Measurements from ENCODE around the gene CSH2.
A peak's percentile ranks its signal among the peaks of the same experiment; 100 is the strongest.

DNA sequence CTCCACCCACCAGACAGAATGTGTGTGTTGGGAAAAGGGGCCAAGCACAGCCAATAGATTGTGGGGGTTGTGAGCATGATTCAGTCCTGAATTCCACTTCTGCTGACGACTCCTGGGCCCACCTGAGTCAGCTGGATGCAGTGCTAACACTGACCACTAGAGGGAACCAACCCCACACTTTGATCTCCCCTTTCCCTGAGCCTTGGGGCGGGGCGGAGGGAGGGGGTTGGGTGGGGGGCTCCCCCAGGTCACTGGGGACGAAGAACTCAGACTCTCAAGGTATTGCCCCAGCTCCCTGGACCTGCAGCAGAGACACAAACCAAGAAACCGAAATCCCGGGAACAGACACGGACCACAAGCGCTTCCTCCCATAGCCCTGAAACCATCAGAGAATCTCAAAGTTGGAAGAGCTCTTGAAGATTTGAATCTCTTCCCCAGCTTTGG, 38.2 kb upstream of the CSH2 start:
- TF ChIP-seq POLR2A (IDR thresholded peaks at IDR 0.05) = no peak
- TF ChIP-seq, protein P1, sequence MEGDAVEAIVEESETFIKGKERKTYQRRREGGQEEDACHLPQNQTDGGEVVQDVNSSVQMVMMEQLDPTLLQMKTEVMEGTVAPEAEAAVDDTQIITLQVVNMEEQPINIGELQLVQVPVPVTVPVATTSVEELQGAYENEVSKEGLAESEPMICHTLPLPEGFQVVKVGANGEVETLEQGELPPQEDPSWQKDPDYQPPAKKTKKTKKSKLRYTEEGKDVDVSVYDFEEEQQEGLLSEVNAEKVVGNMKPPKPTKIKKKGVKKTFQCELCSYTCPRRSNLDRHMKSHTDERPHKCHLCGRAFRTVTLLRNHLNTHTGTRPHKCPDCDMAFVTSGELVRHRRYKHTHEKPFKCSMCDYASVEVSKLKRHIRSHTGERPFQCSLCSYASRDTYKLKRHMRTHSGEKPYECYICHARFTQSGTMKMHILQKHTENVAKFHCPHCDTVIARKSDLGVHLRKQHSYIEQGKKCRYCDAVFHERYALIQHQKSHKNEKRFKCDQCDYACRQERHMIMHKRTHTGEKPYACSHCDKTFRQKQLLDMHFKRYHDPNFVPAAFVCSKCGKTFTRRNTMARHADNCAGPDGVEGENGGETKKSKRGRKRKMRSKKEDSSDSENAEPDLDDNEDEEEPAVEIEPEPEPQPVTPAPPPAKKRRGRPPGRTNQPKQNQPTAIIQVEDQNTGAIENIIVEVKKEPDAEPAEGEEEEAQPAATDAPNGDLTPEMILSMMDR (IDR thresholded peaks at IDR 0.05) = peak; percentile 49 to 91 (median 62)
